Neural cell (in vitro differentiated cells): ENCODE data around the gene TFIP11.

Source experiments
- EZH2 ChIP-seq: fragments of 200-600, 300-800 bp; shearing (Covaris generic), sonication (generic); IDR thresholded peaks from 2 replicates; pipeline ENCODE4 v1.6.1; 2014; ENCODE audit warnings: antibody characterized with exemption, low read length, borderline replicate concordance, mild to moderate bottlenecking; ENCODE audit not compliant: insufficient read depth, poor library complexity, severe bottlenecking
- TF ChIP-seq, protein P1 (sequence below): IDR thresholded peaks from 2 replicates; pipeline ENCODE4 v1.6.1; 2012; ENCODE audit warnings: borderline replicate concordance
- TF ChIP-seq, protein P2 (sequence below): fragments of 450-650 bp; IDR thresholded peaks from 2 replicates; pipeline ENCODE4 v1.5.1; 2014; ENCODE audit warnings: antibody characterized with exemption, mild to moderate bottlenecking, moderate library complexity; ENCODE audit not compliant: poor library complexity, severe bottlenecking

DNA sequence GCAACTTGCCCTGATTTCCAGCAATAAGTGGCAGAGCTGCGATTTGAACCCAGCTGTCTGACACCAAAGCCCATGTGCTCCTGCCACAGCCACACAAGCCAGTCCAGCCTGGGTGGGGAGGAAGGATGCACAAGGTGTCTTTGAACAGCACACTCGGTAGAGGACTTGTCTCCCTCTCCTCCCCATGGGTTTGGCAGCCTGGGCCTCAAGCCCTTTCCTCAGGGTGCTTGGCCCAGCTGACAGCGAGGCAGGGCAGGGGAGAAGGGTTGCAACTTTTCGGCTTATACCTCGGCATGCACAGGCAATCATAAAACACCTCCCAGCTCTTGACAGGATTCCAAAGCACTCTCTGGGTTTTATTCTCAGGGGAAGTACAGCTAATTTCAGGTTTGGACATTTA is 63.9 kb downstream of the TFIP11 start:
- TF ChIP-seq, protein P1, sequence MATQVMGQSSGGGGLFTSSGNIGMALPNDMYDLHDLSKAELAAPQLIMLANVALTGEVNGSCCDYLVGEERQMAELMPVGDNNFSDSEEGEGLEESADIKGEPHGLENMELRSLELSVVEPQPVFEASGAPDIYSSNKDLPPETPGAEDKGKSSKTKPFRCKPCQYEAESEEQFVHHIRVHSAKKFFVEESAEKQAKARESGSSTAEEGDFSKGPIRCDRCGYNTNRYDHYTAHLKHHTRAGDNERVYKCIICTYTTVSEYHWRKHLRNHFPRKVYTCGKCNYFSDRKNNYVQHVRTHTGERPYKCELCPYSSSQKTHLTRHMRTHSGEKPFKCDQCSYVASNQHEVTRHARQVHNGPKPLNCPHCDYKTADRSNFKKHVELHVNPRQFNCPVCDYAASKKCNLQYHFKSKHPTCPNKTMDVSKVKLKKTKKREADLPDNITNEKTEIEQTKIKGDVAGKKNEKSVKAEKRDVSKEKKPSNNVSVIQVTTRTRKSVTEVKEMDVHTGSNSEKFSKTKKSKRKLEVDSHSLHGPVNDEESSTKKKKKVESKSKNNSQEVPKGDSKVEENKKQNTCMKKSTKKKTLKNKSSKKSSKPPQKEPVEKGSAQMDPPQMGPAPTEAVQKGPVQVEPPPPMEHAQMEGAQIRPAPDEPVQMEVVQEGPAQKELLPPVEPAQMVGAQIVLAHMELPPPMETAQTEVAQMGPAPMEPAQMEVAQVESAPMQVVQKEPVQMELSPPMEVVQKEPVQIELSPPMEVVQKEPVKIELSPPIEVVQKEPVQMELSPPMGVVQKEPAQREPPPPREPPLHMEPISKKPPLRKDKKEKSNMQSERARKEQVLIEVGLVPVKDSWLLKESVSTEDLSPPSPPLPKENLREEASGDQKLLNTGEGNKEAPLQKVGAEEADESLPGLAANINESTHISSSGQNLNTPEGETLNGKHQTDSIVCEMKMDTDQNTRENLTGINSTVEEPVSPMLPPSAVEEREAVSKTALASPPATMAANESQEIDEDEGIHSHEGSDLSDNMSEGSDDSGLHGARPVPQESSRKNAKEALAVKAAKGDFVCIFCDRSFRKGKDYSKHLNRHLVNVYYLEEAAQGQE: no peak
- no peak for TF ChIP-seq EZH2
- TF ChIP-seq, protein P2, sequence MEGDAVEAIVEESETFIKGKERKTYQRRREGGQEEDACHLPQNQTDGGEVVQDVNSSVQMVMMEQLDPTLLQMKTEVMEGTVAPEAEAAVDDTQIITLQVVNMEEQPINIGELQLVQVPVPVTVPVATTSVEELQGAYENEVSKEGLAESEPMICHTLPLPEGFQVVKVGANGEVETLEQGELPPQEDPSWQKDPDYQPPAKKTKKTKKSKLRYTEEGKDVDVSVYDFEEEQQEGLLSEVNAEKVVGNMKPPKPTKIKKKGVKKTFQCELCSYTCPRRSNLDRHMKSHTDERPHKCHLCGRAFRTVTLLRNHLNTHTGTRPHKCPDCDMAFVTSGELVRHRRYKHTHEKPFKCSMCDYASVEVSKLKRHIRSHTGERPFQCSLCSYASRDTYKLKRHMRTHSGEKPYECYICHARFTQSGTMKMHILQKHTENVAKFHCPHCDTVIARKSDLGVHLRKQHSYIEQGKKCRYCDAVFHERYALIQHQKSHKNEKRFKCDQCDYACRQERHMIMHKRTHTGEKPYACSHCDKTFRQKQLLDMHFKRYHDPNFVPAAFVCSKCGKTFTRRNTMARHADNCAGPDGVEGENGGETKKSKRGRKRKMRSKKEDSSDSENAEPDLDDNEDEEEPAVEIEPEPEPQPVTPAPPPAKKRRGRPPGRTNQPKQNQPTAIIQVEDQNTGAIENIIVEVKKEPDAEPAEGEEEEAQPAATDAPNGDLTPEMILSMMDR: no peak
